HG03103 (cell line): ENCODE data around the gene DCAF8L2.
"Not testable (repeated sequence)": the region's sequence is repeated elsewhere in the genome, so short reads cannot be mapped to it uniquely, and the experiment has no call there.

Experiments used
- ATAC-seq: cut with Tn5 transposase; IDR thresholded peaks from one replicate; pipeline ENCODE4 v1.9.1; 2021; ENCODE audit warnings: low read depth; ENCODE audit not compliant: unreplicated experiment

Gene DCAF8L2

DNA sequence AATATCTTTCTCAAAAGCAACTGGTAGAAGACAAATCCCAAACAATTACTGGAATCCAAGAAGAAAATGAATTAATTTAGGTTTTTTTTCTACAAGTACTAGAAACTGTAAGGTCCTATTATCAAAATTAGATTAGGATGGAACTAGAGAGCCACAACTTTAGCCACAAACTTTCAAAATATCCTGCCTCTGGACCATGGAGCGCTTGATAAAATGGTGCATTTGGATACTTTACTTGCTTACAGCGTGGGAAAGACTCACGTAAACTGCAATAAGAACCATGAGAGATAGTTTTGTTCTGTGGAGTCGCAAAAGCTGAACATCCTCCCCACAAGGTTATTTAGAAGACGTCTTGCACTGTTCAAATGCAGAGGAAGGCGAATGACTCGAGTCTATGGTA lies at the start of gene DCAF8L2:
Gene DCAF8L2, plus strand, starts transcription at position 301 of the 400 bp plus-strand sequence. CDS start 156,552 bp downstream, outside the sequence.
- ATAC-seq, result no peak

DNA sequence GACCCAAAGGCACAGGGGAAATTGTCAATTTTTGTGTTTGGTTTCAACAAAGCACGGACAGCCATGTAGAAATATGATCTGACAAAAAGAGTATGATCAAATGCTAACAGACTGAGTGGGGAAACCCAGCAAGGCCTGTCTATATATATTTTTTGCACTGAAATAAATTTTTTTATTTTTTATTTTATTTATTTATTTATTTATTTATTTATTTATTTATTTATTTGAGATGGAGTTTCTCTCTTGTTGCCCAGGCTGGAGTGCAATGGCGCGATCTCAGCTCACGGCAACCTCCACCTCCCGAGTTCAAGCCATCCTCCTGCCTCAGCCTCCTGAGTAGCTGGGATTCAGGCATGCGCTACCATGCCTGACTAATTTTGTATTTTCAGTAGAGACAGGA lies 49.0 kb upstream of the DCAF8L2 start:
- not testable (repeated sequence) for ATAC-seq

DNA sequence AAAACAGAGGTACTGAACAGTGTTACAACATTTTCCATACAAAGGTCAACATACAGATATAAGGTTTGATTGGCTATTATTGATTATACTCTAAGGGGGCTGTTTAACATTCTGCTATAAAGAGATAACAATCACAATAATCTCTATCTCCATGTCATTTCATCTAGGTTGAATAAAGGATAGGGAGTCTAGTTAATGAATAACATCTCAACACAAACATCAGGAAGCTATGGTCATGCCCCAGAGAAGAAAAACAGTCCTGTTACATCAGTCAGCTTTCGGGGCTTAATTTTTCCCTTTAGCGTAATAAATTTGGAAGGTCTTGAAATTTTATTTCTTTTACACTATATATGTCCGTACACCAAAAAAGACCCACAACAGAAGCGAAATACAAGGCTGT lies 41.5 kb upstream of the DCAF8L2 start:
- ATAC-seq, result no peak

DNA sequence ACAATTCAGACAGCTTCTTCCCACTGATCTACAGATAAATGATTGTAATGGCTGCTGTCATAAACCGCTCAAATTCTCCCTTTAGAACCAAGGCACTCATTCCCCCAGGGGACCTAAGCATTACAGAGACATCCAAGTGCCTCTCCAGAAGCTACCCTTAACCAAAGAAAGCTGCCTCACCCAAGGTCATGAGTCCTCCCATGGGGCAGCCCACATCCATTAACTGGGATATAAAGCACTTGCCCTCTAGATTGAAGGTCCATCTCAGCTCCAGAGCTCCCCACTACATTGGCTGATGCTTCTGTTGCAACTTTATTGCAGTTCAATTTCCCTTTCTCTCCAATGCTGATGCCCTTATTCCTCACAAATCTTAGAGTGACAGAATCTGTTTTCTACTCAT lies 40.5 kb upstream of the DCAF8L2 start:
- ATAC-seq, result no peak

DNA sequence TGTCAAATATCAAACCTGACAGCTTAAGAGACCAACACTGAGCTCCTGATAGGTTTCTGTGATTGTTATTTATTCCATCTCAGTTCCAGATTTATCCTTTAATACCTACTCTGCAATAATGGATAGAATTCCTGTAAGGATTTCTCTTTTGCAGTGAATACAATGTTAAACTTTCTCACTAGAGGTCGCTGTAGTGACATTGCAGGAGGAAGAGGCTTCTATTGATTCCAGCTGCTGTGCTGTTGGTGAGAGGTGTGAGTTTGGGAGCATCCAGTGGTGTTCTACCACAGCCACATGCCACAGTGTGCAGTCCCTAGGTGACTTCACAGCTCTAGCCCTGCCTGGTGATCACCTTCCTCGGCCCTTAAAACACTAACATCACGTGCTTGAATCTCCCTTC lies 34.6 kb upstream of the DCAF8L2 start:
- ATAC-seq, result no peak

DNA sequence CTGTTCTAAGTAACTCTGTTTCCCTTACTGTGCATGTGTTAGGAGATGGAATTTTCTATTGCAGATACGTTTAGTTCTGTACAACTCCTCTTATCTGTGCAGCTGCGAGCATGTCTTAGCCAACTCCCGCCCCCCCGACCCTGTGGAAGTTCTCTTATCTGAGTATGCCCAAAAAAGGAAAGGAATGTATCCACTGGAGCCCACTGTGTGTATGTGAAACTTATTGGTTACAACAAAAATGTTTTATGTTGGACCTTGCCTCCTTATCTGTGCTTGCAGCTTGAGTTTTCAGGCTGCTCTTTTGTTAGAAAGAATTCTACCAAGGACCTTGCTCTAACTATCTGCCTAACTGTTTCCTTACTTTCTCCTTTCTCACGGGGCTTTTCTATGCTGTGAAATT lies 24.2 kb upstream of the DCAF8L2 start:
- ATAC-seq, result no peak

DNA sequence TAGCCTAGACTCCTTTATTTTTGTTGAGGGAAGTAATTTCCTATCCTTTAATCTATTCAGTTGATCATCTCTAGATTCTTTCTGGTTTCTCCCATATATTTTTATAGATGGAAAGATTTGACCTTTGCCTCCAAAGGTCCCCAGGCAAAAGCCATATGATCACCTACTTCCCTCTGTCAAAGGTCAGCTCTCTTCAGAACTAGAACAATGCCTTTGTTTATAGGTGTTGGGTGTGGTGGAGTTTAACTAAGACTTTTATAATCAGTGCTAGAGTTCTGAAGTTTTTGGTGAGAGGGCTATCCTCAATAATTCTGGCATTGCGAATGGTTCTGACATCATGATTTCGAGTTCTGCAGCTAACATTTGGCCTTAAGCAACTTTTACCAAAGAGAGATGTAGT lies 19.0 kb upstream of the DCAF8L2 start:
- no peak for ATAC-seq

DNA sequence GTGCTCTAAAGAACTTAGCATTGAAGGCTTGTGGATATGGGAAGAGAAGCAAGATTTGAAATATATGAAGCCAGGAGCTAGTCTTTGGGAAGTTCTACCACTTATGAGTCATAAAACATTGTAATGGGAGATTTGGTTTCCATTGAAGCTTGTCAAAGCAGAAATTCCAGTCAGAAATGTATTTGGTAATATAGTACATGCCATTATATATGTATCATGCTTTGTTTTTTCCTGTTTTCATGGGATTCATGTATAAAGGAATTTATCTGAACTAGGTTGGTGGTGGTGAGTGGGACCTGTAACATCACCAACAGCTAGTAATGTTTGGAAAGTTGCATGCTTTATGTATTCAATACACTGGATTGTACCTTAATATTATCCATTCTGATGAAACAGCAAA lies 14.6 kb upstream of the DCAF8L2 start:
- no peak for ATAC-seq

DNA sequence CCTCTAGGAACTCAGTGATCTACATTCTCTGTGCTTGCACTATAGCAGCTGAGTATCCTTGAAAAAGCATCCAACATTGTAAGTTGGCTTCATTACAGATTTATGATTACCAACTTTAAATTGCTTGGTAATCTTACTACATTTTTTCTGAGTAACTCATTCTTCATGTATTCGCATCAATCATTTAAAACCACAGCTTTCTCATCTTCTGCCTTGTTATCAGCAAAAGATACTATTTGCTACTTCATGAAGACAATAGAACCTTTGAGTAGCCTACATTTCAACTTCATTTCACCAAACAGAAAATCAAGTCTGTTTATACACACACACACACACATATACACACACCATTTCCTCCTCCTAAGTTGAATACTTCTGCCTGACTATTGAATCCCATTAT lies 6.2 kb upstream of the DCAF8L2 start:
- ATAC-seq, result no peak

DNA sequence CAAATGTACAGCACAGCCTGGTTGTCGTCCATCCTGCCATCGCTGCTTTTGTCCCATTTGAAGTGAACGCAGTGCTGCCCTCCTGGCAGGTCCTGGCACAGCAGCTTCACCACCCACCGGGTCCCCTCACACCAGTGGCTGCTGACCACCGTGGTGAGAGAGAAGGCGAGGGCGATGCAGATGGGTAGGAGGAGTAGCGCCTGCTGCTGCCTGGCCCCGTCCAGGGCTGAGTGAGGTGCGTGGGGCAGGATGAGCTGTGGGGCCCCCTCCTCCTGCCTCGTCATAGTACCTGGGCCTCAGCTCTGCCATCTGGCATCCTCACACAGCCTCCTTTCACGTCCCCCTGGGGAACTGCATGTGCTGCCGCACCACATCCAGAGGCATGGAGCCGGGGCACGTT lies 1.8 kb downstream of the DCAF8L2 start:
- no peak for ATAC-seq

DNA sequence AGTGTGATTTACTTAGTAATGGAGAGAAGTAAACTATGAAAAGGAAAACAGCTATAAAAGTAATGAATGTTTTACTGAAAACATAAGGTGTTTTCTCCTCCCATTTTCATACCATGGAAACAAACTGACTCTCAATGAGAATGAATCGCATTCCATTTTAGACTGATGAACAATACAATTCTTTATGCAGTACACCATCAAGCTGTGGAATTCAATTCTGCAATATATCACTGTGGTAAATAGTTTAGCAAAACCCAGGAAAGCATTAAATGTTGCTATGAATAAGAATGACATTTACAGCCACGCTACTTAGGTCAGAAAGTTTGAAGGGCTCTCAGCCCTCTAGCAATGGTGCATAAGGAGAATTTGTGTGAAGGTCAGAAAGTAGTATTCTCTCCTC lies 7.4 kb downstream of the DCAF8L2 start:
- no peak for ATAC-seq

DNA sequence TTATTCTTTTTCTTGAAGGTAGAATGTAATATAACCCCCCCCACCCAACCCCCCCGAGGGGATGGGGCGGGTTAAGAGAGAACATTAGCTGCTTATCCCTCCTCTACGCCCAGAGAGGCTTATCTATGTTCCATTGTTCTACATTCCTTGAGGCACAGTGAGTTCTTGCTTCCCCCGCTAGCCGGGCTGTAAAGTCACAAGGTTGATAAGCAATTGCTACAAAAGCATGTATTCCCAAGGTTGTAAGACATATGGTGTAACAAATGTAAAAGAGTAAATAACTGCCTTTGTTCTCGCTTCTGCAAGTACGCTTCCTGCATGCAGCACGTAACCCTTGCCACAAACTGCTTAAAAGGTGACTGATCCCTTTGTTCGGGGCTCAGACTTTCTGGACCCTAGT lies 8.2 kb downstream of the DCAF8L2 start:
- no peak for ATAC-seq

DNA sequence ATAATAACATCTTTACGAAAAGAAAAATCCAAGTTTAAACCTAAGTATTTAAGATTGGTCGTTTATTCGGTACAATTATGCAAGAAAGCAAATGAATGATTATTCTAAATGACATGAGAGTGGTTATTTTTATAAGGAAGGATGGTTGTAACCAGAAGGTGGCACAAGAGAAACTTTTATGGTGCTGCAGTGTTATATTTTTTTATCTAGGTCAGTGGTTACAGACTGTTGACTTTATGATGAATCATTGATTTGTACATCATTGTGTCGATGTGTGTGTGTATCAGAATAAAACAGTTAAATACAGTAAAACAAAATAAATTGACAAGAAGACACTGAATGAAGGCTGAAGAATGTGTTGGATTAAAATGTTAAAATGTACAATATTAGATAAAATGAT lies 9.8 kb downstream of the DCAF8L2 start:
- no peak for ATAC-seq

DNA sequence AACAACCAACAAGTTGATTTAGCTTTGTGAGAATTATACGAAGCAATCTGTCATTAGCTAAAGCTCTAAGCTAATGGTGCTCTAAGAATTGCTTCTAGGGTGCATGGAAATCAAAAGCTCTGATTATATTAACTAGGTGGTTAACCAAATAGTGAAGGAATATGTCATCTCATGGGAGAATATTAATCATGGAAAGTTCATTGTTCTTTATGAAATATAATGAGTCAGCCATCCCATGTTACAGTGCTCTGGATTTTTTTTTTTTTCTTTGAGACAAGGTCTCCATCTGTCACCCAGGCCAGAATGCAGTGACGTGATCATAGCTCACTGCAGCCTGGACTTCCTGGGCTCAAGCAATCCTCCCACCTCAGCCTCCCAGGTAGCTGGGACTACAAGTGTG lies 10.5 kb downstream of the DCAF8L2 start:
- no peak for ATAC-seq

DNA sequence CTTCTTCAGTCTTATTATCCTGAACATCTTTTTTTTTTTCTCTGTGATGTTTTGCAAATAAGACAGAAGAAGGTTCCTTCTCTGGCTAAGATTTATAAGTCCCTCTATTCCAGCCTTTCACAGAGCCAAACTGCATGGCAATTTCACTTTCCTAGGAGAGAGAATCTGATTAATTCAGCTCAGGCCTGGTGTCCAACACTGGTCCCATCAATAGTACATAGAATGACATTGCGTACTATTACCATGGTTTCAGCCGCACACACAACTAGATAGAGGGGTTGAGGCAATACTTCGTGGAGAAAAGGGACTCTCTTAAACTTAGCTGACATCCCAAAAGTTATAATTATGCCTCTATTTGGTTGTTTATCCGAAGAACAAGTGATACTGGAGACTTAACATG lies 18.5 kb downstream of the DCAF8L2 start:
- ATAC-seq, result no peak

DNA sequence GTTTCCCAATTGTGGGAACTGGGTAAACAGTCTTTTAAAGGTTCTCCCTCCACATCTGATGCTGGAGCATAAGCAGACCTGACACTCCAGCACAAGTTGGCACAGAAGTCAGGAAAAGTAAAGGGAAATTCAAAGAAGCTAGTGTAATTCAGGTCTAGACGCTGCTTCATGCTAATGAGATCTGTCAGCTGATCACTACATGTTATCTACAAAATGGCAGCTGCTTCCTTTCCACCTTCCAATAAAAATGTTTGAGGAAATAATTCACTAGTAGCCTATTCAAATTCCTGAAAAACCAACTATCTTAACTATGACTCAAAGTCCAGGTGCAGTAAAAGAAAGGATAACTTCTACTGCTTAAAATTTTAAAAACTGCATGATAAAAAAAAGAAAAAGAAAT lies 29.3 kb downstream of the DCAF8L2 start:
- no peak for ATAC-seq

DNA sequence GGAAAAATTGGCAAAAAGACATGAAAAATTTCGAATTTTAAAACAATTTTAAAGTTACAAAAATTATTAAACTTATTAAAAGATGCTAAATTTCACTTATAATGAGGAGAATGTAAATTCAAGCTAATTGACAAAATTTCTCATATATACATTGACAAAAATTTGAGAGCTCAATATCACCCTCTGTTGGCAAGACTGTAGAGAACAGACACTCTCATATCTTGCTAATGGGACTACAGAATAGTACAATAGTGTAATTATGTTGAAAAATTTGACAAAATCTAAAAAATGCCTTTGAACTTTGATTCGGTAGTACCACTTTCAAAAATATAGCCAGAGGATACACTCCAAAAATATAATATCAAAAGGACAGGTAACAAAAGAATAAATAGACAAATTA lies 29.8 kb downstream of the DCAF8L2 start:
- no peak for ATAC-seq

DNA sequence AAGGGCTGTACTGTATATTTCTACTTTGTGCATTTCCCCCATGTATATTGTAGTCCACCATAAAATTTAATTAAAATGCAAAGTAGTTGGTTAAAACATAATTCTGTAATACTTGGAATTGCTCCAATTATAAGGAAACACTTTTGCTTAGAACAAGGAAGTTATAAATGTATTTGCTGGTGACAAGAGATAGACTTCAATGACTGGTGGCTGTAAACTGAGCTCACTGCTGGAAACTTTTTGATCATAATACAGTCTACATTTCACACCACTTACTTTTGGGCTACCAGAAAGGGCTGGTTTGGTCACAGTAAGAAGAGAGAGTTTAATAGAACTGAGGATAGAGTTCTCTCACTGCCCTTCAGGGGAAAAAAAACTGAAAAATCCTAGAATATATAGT lies 32.7 kb downstream of the DCAF8L2 start:
- no peak for ATAC-seq

DNA sequence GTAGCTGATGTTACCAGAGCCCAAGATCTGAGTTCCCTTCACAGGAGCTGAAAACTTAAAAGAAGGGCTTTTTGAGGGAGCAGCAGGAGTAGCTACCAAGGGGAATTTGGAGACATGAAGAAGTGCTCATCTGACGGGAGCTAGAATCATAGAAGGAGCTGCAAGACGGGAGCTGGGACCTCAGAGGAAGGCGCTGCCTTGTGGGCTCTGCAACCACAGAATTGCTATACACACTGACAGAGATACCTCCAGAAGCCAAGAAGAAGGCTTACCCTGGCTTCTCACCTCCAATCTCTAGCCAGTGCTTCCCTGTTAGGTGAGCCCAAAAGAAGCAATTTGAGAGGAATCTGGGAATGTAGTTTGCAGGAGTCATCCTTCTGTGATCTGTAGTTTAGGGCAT lies 35.9 kb downstream of the DCAF8L2 start:
- no peak for ATAC-seq

DNA sequence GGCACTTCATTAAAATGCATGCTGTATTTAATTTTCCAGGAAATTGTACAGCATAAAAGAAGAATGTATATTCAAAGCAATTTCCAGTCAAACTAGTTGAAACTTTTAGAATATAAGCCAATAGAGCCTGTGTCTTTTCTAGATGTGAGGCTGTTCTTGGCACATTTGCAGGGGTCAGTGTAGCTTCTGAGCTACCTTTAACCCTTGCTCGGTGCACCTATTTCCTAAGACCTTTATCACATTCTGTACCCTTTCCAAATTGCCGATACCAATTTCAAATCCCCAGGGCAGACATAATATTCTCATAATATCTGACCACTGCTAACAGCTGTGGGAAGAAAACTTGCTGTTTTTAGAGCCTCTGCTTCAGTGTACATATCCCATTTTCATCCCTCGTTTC lies 43.2 kb downstream of the DCAF8L2 start:
- ATAC-seq, result no peak

DNA sequence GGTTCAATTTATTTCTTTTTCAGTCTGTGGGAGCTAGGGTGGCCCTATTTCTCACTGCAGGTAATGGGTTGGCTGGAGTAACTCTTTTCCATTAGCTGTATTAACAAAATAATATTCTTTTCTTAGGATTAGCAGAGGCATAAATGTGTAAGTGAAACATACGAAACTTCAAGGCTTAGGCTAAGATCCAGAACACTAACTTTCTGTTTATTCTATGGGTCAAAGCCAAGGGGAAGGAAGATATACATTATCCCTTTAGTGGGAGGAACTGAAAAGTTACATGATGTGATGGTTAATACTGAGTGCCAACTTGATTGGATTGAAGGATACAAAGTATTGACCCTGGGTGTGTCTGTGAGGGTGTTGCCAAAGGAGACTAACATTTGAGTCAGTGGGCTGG lies 66.4 kb downstream of the DCAF8L2 start:
- no peak for ATAC-seq

DNA sequence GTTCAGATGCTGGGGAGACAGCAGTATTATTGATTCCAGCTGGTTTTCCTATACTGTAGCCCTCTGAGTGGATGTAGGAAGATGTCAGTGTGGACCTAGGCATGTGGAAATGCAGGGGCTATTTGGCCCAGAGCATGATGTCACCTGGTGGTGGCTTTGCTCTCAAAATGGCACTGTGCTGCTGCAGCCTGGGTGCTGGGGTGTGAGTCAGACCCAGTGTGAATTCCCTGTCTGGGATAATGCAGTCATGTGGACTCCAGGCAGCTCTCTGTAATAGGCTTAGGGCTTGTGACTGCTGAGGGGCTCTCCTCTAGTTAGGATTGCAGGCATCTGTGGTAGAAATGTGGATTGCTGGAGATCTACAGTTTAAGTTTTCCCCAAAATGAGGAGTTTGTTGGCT lies 70.7 kb downstream of the DCAF8L2 start:
- no peak for ATAC-seq

DNA sequence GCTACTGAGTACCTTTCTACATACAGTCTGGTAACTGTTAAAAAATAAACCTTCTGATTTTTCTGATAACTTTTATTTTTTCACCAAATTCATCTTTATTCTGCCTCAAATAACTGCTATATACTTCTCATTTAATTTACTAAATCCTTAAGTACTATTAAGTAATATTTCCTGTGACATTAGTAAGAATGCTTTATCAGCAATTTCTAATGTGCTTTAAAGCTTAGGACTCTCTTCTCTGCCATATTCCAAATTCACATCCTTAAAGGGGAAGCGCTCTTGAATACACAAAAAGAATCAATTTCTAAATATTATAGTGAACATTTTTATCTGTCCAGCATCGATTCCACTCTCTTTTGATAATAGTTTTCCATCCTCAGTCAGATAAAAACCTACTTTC lies 81.1 kb downstream of the DCAF8L2 start:
- ATAC-seq, result no peak

DNA sequence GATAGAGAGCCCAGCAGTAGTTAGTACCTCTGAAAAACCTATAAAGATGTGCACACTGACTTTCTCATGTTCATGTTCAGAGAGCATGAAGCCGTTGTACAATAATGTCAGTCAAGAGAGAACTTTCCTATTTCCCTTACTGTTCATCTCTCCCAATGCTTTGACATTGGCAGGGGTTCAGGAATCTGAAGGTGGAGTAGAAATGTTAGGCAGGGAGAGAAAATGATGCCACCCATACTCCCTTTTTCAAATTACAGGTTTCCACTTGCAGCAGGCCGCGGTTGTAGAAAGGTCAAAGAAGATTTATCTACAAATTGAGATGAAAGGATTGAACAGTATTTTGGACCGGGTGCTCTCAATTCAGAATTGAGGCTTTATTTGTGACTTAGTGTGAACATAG lies 84.3 kb downstream of the DCAF8L2 start:
- no peak for ATAC-seq
